ENCODE measurements around the gene ITFG1. TPM values are rescaled to one million over a fixed set of nuclear protein-coding genes. Genes with fewer than 3 reads are reported as not detected.

Gene ITFG1
- total and polyA plus RNA-seq, 9 of the 15 experiments (the other 6 are each of a cell fraction or from before 2014, with no cell fraction given): 17.1 to 83.5 (median 35.8) TPM

- TF ChIP-seq NFE2 (IDR thresholded peaks at IDR 0.05; ENCODE audit: low read depth) (peak; percentile 92), SUPT5H (IDR thresholded peaks at IDR 0.05) (peak; percentile 10), ATF1 (CRISPR knock-in tag; IDR thresholded peaks at IDR 0.05) (no peak), ATF1 (tag; IDR thresholded peaks at IDR 0.05) (peak; percentile 82), TOE1 (IDR thresholded peaks at IDR 0.05; ENCODE audit: borderline replicate concordance) (no peak), TOE1 (CRISPR knock-in tag; IDR thresholded peaks at IDR 0.05; ENCODE audit: borderline replicate concordance, low read depth) (no peak), MAFG (tag; conservative IDR thresholded peaks at IDR 0.05) (peak; percentile 98), CREB3L1 (IDR thresholded peaks at IDR 0.05; ENCODE audit: borderline replicate concordance, low read depth) (0 out of 2 replicates have a peak, but pooled peaks have one; percentile 52), ZNF316 (IDR thresholded peaks at IDR 0.05) (peak; percentile 99), KDM1A (IDR thresholded peaks at IDR 0.05) (no peak), MAFF (IDR thresholded peaks at IDR 0.05; ENCODE audit: low read length) (peak; percentile 94), RBM15 (IDR thresholded peaks at IDR 0.05; ENCODE audit: insufficient read depth, low read length) (no peak), L3MBTL2 (IDR thresholded peaks at IDR 0.05) (0 out of 2 replicates have a peak, but pooled peaks have one; percentile 26), ATF2 (CRISPR knock-in tag; IDR thresholded peaks at IDR 0.05) (no peak), RBM14 (IDR thresholded peaks at IDR 0.05; ENCODE audit: borderline replicate concordance, insufficient read depth, low read depth, low read length) (no peak), HDAC6 (IDR thresholded peaks at IDR 0.05; ENCODE audit: low read depth, low read length) (no peak), BCLAF1 (IDR thresholded peaks at IDR 0.05; ENCODE audit: borderline replicate concordance in 1 of 2, control insufficient read depth in 1 of 2, low read depth in 2 of 2, low read length in 1 of 2) (0 out of 4 replicates have a peak, but pooled peaks of 1 of the 2 experiments have one; percentile 61), PRDM10 (IDR thresholded peaks at IDR 0.05; ENCODE audit: partially characterized antibody) (peak; percentile 20), ZNF311 (CRISPR knock-in tag; IDR thresholded peaks at IDR 0.05) (no peak)
Observed at GRCh38 chr16:47461598-47462266, 869 bp upstream of the ITFG1 start (continued).
